BE2C (cell line): Measurements from ENCODE around the gene RIBC2.

ENCODE experiments used
- DNase-seq: peaks from one replicate; pipeline ENCODE4 v3.0.0-alpha.2; 2020
- H3K27me3 ChIP-seq: fragments of 250-450 bp; sonication (Bioruptor Pico); 2 replicates; pipeline ENCODE4 v1.5.1; 2020; ENCODE audit warnings: mild to moderate bottlenecking
- H3K36me3 ChIP-seq: fragments of 250-450 bp; sonication (Bioruptor Pico); 2 replicates; pipeline ENCODE4 v1.5.1; 2020; ENCODE audit warnings: mild to moderate bottlenecking
- H3K4me1 ChIP-seq: fragments of 250-450 bp; sonication (Bioruptor Pico); 2 replicates; pipeline ENCODE4 v1.5.1; 2020
- H3K4me3 ChIP-seq: 2 replicates; pipeline ENCODE4 v1.5.1; 2011; ENCODE audit warnings: low read depth, low read length
- H3K9me3 ChIP-seq: fragments of 250-450 bp; sonication (Bioruptor Pico); 2 replicates; pipeline ENCODE4 v1.5.1; 2020
- CTCF ChIP-seq: IDR thresholded peaks from 2 replicates; pipeline ENCODE4 v1.5.1; 2012; ENCODE audit warnings: mild to moderate bottlenecking, low read depth, low read length

The RIBC2 gene

GRCh38 chr22:45480717-45481116 is 67.2 kb downstream of the RIBC2 start:
- Histone ChIP-seq H3K4me1 (no peaks in the 10 kb centered on the region), H3K27me3 (no peaks in the 10 kb centered on the region), H3K9me3 (no peaks in the 10 kb centered on the region), H3K4me3 (no peak overlapping the region), H3K36me3 (no peaks in the 10 kb centered on the region)
- no peak for TF ChIP-seq CTCF
- no peak for DNase-seq

GRCh38 chr22:45481661-45482060 is 68.2 kb downstream of the RIBC2 start:
- Histone ChIP-seq H3K4me3 (no peak overlapping the region), H3K4me1 (no peaks in the 10 kb centered on the region), H3K9me3 (no peaks in the 10 kb centered on the region), H3K27me3 (no peaks in the 10 kb centered on the region), H3K36me3 (no peaks in the 10 kb centered on the region)
- no peak for DNase-seq
- no peak for TF ChIP-seq CTCF
